GM12801 (cell line): ENCODE data around the gene NTRK2.

Experiments used
- CTCF ChIP-seq: IDR thresholded peaks from one replicate; pipeline ENCODE4 v1.5.1; 2011; ENCODE audit warnings: control low read depth; ENCODE audit not compliant: insufficient read length; ENCODE audit errors: extremely low read depth

The NTRK2 gene

GRCh38 chr9:84974855-84975254, 305.3 kb downstream of the NTRK2 start:
- no peak for TF ChIP-seq CTCF

GRCh38 chr9:84975926-84976325, 306.4 kb downstream of the NTRK2 start:
- TF ChIP-seq CTCF, result no peak

GRCh38 chr9:84978661-84979060, 309.1 kb downstream of the NTRK2 start:
- TF ChIP-seq CTCF, result no peak

DNA sequence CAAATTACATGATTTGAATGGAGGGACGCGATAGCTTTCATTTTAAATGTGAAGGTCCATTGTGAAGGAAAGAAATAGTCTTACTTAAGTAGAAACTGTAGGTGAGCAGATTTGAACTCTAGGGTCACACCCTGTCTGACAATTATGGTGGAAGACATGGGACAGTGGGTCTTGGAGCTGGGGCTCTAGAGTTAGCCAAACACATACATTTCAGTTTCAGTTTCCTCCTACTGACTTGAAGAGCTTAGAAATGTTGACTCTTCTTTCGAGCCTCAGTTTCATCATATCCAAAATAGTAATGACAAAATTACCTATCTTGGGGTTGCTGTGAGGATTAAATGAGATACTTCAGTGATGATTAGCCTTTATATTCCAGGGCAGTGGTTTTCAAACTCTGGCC, 314.2 kb downstream of the NTRK2 start:
- no peak for TF ChIP-seq CTCF

- no peak for TF ChIP-seq CTCF
These were observed 319.1 kb downstream of the NTRK2 start for GRCh38 chr9:84988621-84989020.

- TF ChIP-seq CTCF, result no peak
These were observed 320.9 kb downstream of the NTRK2 start for GRCh38 chr9:84990416-84990815.

- no peak for TF ChIP-seq CTCF
These were observed 321.5 kb downstream of the NTRK2 start for GRCh38 chr9:84990850-84991513.
